Myocyte (in vitro differentiated cells): ENCODE data around the gene OGN. TPM values are rescaled to one million over a fixed set of nuclear protein-coding genes. Genes with fewer than 3 reads are reported as not detected.
"Not testable (repeated sequence)": the region's sequence is repeated elsewhere in the genome, so short reads cannot be mapped to it uniquely, and the experiment has no call there.

Experiments used
- DNase-seq: peaks from one replicate; pipeline ENCODE4 v3.0.0-alpha.2; 2012; ENCODE audit warnings: low read depth
- polyA plus RNA-seq: library from polyadenylated mRNA; unstranded; fragments of >200 nt; gene quantifications from one replicate; pipeline ENCODE4 v1.2.1, GENCODE V29; 2012; ENCODE audit warnings: missing spikeins
- total RNA-seq: library from RNA; depleted of rRNA; stranded (reverse); fragments of >200 nt; gene quantifications from 2 replicates; pipeline ENCODE4 v1.2.3, GENCODE V29; 2014

OGN gene
- total RNA-seq = not detected in 2 replicates
- polyA plus RNA-seq = 0.13 TPM

GRCh38 chr9:92404042-92404836 lies at the start of gene OGN:
OGN (minus strand) TSS chr9:92404578; CDS start chr9:92403407, 1,171 bp downstream.
- no peak for DNase-seq

- no peak for DNase-seq
Observed at GRCh38 chr9:92446536-92446935, 42.2 kb upstream of the OGN start.

- DNase-seq = no peak
Observed at GRCh38 chr9:92444841-92445240, 40.5 kb upstream of the OGN start.

- DNase-seq = no peak
Observed at GRCh38 chr9:92440751-92441046, 36.3 kb upstream of the OGN start.

- peak; percentile 81 for DNase-seq
Observed at GRCh38 chr9:92439921-92440750, 35.8 kb upstream of the OGN start.

GRCh38 chr9:92438900-92439526 lies 34.6 kb upstream of the OGN start:
- peak; percentile 22 for DNase-seq

GRCh38 chr9:92435263-92435662 lies 30.9 kb upstream of the OGN start:
- no peak for DNase-seq

GRCh38 chr9:92432972-92433548 lies 28.7 kb upstream of the OGN start:
- no peak for DNase-seq

- DNase-seq = no peak
Observed at GRCh38 chr9:92432350-92432749, 28.0 kb upstream of the OGN start.

GRCh38 chr9:92429836-92430235 lies 25.5 kb upstream of the OGN start:
- DNase-seq = no peak

- DNase-seq = no peak
Observed at GRCh38 chr9:92426501-92427145, 22.2 kb upstream of the OGN start.

GRCh38 chr9:92425474-92425873 lies 21.1 kb upstream of the OGN start:
- no peak for DNase-seq

GRCh38 chr9:92424340-92424739 lies 20.0 kb upstream of the OGN start, which contains the start of gene OMD:
OMD (minus strand) TSS chr9:92424471; CDS start chr9:92417558, 6,913 bp downstream.
- DNase-seq = no peak

GRCh38 chr9:92423612-92424011 lies 19.2 kb upstream of the OGN start:
- DNase-seq = no peak

GRCh38 chr9:92422611-92423338 lies 18.4 kb upstream of the OGN start:
- no peak for DNase-seq

- no peak for DNase-seq
Observed at GRCh38 chr9:92414566-92414965, 10.2 kb upstream of the OGN start.

- not testable (repeated sequence) for DNase-seq
Observed at GRCh38 chr9:92411157-92411556, 6.8 kb upstream of the OGN start.

- DNase-seq = no peak
Observed at GRCh38 chr9:92408747-92409478, 4.5 kb upstream of the OGN start.

- no peak for DNase-seq
Observed at GRCh38 chr9:92407818-92408217, 3.4 kb upstream of the OGN start.

GRCh38 chr9:92406477-92406876 lies 2.1 kb upstream of the OGN start:
- DNase-seq = no peak
